PC-3 (cell line): ENCODE data around the gene WAC.

Experiments used
- CTCF ChIP-seq: fragments of 300-600 bp; sonication (generic); conservative IDR thresholded peaks from 2 replicates; pipeline ENCODE4 v1.5.1; 2017; ENCODE audit warnings: antibody characterized with exemption, low read depth, mild to moderate bottlenecking, low read length
- EZH2 ChIP-seq: fragments of 300-600 bp; sonication (generic); IDR thresholded peaks from one replicate; pipeline ENCODE4 v1.6.1; 2017; ENCODE audit warnings: antibody characterized with exemption, mild to moderate bottlenecking, low read length; ENCODE audit not compliant: unreplicated experiment
- EZH2phosphoT487 ChIP-seq: fragments of 300-600 bp; sonication (generic); IDR thresholded peaks from 2 replicates; pipeline ENCODE4 v1.6.1; 2018; ENCODE audit warnings: mild to moderate bottlenecking, antibody characterized with exemption, low read length, borderline replicate concordance

DNA sequence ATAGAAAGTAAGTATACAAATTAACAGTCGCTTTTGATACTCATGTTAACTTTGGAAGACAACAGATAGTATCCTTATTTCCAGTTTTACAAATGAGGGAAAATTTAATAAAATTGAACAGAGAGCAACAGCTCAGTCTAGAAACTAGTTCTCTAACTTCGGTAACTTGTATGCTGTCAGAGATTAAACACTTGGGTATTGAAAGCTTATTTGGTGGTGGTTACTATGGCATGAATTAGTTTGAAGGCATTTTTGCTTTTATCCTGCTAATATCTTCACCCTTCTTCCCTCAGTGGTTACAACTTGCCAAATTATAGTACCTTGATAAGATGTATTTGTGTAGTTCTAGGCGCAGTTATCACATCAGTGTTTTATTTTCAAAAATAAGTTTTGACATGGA lies 7.2 kb downstream of the WAC start:
- TF ChIP-seq CTCF (no peak), EZH2 (no peak), EZH2phosphoT487 (no peak)
